ENCODE measurements around the gene FOXA2. TPM values are rescaled to one million over a fixed set of nuclear protein-coding genes. Genes with fewer than 3 reads are reported as not detected.
A peak's percentile ranks its signal among the peaks of the same experiment; 100 is the strongest.

FOXA2 gene
- total and polyA plus RNA-seq, 2 of the 13 experiments (the other 11 are each of a cell fraction or from before 2014, with no cell fraction given), result 8.8 to 12.2 TPM

DNA sequence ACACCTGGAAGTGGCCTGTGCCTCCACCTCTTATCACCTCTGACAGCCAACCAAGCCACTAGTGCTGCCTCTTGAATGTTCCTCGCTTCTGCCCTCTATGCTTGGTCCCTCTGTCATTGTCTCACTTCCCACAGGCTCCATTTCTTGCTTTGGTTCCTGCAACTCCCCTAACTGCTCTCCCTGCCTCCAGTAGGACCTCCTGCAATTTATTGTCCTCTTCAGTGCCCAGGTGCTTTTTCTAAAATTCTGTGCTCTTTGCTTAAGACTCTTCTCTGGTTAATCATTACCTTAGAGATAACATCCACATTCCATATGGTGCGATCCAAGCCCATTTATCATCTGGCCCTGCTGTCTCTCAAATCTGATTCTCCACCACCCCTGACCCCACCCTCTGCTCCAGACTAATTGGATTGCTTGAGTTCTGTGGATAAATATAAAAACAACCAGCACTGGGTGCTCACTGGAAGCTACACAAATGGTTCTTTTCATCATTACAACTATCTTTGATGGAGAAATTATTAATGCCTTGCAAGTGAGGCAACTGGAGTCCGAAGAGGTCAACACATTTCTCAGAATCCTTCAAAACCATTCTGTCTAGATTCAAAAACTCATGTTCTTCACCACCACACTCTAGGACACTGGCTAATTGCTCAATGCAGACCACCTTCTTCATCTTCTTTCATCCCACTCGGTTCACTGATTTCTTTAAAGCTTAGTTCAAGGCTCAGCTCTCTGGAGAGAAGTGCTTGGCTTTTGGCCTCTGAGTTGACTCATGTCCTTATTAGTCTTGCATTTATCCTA lies 47.2 kb downstream of the FOXA2 start (continued):
- TF ChIP-seq, protein P1, sequence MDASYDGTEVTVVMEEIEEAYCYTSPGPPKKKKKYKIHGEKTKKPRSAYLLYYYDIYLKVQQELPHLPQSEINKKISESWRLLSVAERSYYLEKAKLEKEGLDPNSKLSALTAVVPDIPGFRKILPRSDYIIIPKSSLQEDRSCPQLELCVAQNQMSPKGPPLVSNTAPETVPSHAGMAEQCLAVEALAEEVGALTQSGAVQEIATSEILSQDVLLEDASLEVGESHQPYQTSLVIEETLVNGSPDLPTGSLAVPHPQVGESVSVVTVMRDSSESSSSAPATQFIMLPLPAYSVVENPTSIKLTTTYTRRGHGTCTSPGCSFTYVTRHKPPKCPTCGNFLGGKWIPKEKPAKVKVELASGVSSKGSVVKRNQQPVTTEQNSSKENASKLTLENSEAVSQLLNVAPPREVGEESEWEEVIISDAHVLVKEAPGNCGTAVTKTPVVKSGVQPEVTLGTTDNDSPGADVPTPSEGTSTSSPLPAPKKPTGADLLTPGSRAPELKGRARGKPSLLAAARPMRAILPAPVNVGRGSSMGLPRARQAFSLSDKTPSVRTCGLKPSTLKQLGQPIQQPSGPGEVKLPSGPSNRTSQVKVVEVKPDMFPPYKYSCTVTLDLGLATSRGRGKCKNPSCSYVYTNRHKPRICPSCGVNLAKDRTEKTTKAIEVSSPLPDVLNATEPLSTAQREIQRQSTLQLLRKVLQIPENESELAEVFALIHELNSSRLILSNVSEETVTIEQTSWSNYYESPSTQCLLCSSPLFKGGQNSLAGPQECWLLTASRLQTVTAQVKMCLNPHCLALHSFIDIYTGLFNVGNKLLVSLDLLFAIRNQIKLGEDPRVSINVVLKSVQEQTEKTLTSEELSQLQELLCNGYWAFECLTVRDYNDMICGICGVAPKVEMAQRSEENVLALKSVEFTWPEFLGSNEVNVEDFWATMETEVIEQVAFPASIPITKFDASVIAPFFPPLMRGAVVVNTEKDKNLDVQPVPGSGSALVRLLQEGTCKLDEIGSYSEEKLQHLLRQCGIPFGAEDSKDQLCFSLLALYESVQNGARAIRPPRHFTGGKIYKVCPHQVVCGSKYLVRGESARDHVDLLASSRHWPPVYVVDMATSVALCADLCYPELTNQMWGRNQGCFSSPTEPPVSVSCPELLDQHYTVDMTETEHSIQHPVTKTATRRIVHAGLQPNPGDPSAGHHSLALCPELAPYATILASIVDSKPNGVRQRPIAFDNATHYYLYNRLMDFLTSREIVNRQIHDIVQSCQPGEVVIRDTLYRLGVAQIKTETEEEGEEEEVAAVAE (CRISPR knock-in tag; IDR thresholded peaks at IDR 0.05; ENCODE audit: borderline replicate concordance), result peak; percentile 30; the same call in 1 of the 2 replicates
- TF ChIP-seq, protein P2, sequence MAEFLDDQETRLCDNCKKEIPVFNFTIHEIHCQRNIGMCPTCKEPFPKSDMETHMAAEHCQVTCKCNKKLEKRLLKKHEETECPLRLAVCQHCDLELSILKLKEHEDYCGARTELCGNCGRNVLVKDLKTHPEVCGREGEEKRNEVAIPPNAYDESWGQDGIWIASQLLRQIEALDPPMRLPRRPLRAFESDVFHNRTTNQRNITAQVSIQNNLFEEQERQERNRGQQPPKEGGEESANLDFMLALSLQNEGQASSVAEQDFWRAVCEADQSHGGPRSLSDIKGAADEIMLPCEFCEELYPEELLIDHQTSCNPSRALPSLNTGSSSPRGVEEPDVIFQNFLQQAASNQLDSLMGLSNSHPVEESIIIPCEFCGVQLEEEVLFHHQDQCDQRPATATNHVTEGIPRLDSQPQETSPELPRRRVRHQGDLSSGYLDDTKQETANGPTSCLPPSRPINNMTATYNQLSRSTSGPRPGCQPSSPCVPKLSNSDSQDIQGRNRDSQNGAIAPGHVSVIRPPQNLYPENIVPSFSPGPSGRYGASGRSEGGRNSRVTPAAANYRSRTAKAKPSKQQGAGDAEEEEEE (CRISPR knock-in tag; IDR thresholded peaks at IDR 0.05; ENCODE audit: borderline replicate concordance), result peak; percentile 36; the same call in 1 of the 2 replicates
- TF ChIP-seq SOX13 (IDR thresholded peaks at IDR 0.05) (no peak), SOX13 (CRISPR knock-in tag; conservative IDR thresholded peaks at IDR 0.05 in 1 of 2, IDR thresholded peaks at IDR 0.05 in 1 of 2) (peak in 1 of 2 experiments; percentile 39; a peak in 1 of 4 replicates), ZNF703 (CRISPR knock-in tag; IDR thresholded peaks at IDR 0.05; ENCODE audit: borderline replicate concordance) (no peak), SPEN (CRISPR knock-in tag; IDR thresholded peaks at IDR 0.05; ENCODE audit: low read depth) (peak; percentile 38; the same call in 1 of the 2 replicates), ISL2 (CRISPR knock-in tag; IDR thresholded peaks at IDR 0.05) (0 out of 2 replicates have a peak, but pooled peaks have one; percentile 29), ZNF484 (CRISPR knock-in tag; IDR thresholded peaks at IDR 0.05; ENCODE audit: borderline replicate concordance, low read depth) (no peak), FOXC1 (CRISPR knock-in tag; IDR thresholded peaks at IDR 0.05; ENCODE audit: borderline replicate concordance) (0 out of 2 replicates have a peak, but pooled peaks have one; percentile 13), ZNF343 (CRISPR knock-in tag; IDR thresholded peaks at IDR 0.05) (no peak), ONECUT2 (CRISPR knock-in tag; IDR thresholded peaks at IDR 0.05) (0 out of 2 replicates have a peak, but pooled peaks have one; percentile 11), NCOA2 (CRISPR knock-in tag; IDR thresholded peaks at IDR 0.05) (peak; percentile 35; the same call in 1 of the 2 replicates), TAF1 (CRISPR knock-in tag; IDR thresholded peaks at IDR 0.05) (peak; percentile 42; the same call in 1 of the 2 replicates), MEIS2 (CRISPR knock-in tag; IDR thresholded peaks at IDR 0.05) (peak; percentile 90)
- TF ChIP-seq, protein P3, sequence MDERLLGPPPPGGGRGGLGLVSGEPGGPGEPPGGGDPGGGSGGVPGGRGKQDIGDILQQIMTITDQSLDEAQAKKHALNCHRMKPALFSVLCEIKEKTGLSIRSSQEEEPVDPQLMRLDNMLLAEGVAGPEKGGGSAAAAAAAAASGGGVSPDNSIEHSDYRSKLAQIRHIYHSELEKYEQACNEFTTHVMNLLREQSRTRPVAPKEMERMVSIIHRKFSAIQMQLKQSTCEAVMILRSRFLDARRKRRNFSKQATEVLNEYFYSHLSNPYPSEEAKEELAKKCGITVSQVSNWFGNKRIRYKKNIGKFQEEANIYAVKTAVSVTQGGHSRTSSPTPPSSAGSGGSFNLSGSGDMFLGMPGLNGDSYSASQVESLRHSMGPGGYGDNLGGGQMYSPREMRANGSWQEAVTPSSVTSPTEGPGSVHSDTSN (CRISPR knock-in tag; IDR thresholded peaks at IDR 0.05), result 0 out of 2 replicates have a peak, but pooled peaks have one; percentile 50
- TF ChIP-seq, protein P4, sequence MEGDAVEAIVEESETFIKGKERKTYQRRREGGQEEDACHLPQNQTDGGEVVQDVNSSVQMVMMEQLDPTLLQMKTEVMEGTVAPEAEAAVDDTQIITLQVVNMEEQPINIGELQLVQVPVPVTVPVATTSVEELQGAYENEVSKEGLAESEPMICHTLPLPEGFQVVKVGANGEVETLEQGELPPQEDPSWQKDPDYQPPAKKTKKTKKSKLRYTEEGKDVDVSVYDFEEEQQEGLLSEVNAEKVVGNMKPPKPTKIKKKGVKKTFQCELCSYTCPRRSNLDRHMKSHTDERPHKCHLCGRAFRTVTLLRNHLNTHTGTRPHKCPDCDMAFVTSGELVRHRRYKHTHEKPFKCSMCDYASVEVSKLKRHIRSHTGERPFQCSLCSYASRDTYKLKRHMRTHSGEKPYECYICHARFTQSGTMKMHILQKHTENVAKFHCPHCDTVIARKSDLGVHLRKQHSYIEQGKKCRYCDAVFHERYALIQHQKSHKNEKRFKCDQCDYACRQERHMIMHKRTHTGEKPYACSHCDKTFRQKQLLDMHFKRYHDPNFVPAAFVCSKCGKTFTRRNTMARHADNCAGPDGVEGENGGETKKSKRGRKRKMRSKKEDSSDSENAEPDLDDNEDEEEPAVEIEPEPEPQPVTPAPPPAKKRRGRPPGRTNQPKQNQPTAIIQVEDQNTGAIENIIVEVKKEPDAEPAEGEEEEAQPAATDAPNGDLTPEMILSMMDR (CRISPR knock-in tag; IDR thresholded peaks at IDR 0.05), result 0 out of 2 replicates have a peak, but pooled peaks have one; percentile 16
- TF ChIP-seq, protein P5, sequence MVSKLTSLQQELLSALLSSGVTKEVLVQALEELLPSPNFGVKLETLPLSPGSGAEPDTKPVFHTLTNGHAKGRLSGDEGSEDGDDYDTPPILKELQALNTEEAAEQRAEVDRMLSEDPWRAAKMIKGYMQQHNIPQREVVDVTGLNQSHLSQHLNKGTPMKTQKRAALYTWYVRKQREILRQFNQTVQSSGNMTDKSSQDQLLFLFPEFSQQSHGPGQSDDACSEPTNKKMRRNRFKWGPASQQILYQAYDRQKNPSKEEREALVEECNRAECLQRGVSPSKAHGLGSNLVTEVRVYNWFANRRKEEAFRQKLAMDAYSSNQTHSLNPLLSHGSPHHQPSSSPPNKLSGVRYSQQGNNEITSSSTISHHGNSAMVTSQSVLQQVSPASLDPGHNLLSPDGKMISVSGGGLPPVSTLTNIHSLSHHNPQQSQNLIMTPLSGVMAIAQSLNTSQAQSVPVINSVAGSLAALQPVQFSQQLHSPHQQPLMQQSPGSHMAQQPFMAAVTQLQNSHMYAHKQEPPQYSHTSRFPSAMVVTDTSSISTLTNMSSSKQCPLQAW (CRISPR knock-in tag; IDR thresholded peaks at IDR 0.05), result peak; percentile 93
